Measurements from ENCODE around the gene MPRIP. TPM values are rescaled to one million over a fixed set of nuclear protein-coding genes. Genes with fewer than 3 reads are reported as not detected.

The MPRIP gene
- total and polyA plus RNA-seq, 2 of the 13 experiments (the other 11 are each of a cell fraction or from before 2014, with no cell fraction given), result 50.2 to 52.4 TPM

DNA sequence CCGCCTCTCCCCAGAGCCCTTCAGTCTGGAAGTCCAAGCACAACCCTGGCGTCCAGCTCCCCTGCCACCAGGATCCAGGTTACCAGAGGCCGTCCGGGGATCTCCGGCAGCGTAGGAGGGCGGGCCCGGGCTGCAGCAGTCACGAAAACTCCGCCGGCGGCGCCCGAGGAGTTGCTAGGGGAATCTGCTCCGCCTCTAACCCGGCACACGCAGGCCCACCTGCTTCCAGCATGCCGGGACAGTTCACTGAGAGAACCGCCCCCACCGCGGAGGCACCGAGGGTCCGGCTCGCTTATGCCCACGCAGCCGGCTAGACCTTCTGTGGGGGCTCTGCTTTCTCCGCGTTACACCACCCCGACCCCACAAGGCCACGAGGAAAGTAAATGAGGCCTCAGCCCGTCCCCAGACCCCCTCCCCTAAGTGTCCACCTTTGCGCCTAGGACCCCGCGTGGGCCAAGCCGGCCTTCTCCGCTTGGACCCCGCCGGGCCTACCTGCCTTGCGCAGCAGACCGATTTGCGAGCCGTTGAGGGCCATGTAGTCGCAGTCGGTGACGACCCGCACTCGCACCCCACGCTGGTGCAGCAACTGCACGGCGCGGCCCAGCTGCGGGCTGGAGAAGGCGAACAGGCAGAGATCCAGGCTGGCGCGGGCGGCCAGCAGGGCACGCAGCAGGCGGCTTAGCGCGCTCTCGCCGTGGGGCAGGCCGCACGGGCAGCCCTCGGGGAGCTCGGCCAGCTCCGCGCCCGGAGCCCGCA, 163.3 kb downstream of the MPRIP start (continued):
- TF ChIP-seq ZNF17 (CRISPR knock-in tag; IDR thresholded peaks at IDR 0.05), result 0 out of 2 replicates have a peak, but pooled peaks have one; percentile 76
- TF ChIP-seq ZBTB26 (CRISPR knock-in tag; IDR thresholded peaks at IDR 0.05; ENCODE audit: borderline replicate concordance), result no peak
- TF ChIP-seq PPARG (CRISPR knock-in tag; conservative IDR thresholded peaks at IDR 0.05), result no peak
- TF ChIP-seq SNAPC4 (CRISPR knock-in tag; IDR thresholded peaks at IDR 0.05), result 0 out of 2 replicates have a peak, but pooled peaks have one; percentile 60
- TF ChIP-seq, protein P1, sequence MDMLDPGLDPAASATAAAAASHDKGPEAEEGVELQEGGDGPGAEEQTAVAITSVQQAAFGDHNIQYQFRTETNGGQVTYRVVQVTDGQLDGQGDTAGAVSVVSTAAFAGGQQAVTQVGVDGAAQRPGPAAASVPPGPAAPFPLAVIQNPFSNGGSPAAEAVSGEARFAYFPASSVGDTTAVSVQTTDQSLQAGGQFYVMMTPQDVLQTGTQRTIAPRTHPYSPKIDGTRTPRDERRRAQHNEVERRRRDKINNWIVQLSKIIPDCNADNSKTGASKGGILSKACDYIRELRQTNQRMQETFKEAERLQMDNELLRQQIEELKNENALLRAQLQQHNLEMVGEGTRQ (IDR thresholded peaks at IDR 0.05; ENCODE audit: low read depth, low read length), result no peak
- TF ChIP-seq, protein P1 (CRISPR knock-in tag; IDR thresholded peaks at IDR 0.05; ENCODE audit: borderline replicate concordance), result no peak
- TF ChIP-seq KMT2B (CRISPR knock-in tag; IDR thresholded peaks at IDR 0.05), result no peak; the same call in 1 of the 2 replicates
- TF ChIP-seq JDP2 (CRISPR knock-in tag; IDR thresholded peaks at IDR 0.05; ENCODE audit: borderline replicate concordance), result no peak
- no peak for TF ChIP-seq SCMH1 (CRISPR knock-in tag; IDR thresholded peaks at IDR 0.05; ENCODE audit: borderline replicate concordance)
- TF ChIP-seq ZNF530 (CRISPR knock-in tag; IDR thresholded peaks at IDR 0.05; ENCODE audit: low read depth), result no peak; the same call in 1 of the 2 replicates
- TF ChIP-seq, protein P2, sequence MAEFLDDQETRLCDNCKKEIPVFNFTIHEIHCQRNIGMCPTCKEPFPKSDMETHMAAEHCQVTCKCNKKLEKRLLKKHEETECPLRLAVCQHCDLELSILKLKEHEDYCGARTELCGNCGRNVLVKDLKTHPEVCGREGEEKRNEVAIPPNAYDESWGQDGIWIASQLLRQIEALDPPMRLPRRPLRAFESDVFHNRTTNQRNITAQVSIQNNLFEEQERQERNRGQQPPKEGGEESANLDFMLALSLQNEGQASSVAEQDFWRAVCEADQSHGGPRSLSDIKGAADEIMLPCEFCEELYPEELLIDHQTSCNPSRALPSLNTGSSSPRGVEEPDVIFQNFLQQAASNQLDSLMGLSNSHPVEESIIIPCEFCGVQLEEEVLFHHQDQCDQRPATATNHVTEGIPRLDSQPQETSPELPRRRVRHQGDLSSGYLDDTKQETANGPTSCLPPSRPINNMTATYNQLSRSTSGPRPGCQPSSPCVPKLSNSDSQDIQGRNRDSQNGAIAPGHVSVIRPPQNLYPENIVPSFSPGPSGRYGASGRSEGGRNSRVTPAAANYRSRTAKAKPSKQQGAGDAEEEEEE (CRISPR knock-in tag; IDR thresholded peaks at IDR 0.05; ENCODE audit: borderline replicate concordance), result 0 out of 2 replicates have a peak, but pooled peaks have one; percentile 56
- TF ChIP-seq KDM2A (CRISPR knock-in tag; IDR thresholded peaks at IDR 0.05; ENCODE audit: borderline replicate concordance, low read depth), result peak; percentile 48
- TF ChIP-seq GPN1 (CRISPR knock-in tag; IDR thresholded peaks at IDR 0.05; ENCODE audit: borderline replicate concordance), result no peak
- no peak for TF ChIP-seq FIP1L1 (IDR thresholded peaks at IDR 0.05; ENCODE audit: borderline replicate concordance, insufficient read depth, low read depth, low read length)
- TF ChIP-seq TCF12 (IDR thresholded peaks at IDR 0.05), result no peak
- no peak; the same call in 1 of the 2 replicates for TF ChIP-seq TCF12 (CRISPR knock-in tag; IDR thresholded peaks at IDR 0.05)
